H1 (cell line): ENCODE results near the gene PHLPP1. TPM values are rescaled to one million over a fixed set of nuclear protein-coding genes. Genes with fewer than 3 reads are reported as not detected.

Experiments
- CTCF ChIA-PET: fragments of 300-600 bp; sonication (Branson Sonifier 250); formaldehyde crosslinking; loops from one replicate; lab custom pipeline; 2021; ENCODE audit not compliant: partially characterized antibody; lab: Charles Lee
- POLR2A ChIA-PET: fragments of 300-600 bp; sonication (Branson Sonifier 250); formaldehyde crosslinking; loops from one replicate; lab custom pipeline; 2021; ENCODE audit warnings: inconsistent platforms; ENCODE audit not compliant: partially characterized antibody; lab: Charles Lee
- DNase-seq, 2 experiments: peaks; one replicate each; pipeline versions ENCODE4 v3.0.0 to v3.0.0-alpha.2; 2010 to 2022; ENCODE audit warnings: low spot score in 2 of 2, low read depth in 1 of 2, mixed read lengths in 1 of 2
- FAIRE-seq: peaks from 2 replicates; lab custom pipeline; 2011; peaks lifted over from hg19 to GRCh38; lab: Jason Lieb, UNC
- H2AFZ ChIP-seq: 2 replicates; pipeline ENCODE4 v1.8.1; 2012; ENCODE audit warnings: low read length, inconsistent platforms
- H2AK5ac ChIP-seq: 2 replicates; pipeline ENCODE4 v1.6.1; 2013; ENCODE audit warnings: low read depth, low read length
- H2BK120ac ChIP-seq: replicated peaks from 2 replicates; pipeline ENCODE3; 2013; ENCODE audit warnings: low read depth, low read length, inconsistent platforms
- H2BK12ac ChIP-seq: 2 replicates; pipeline ENCODE4 v1.6.1; 2013; ENCODE audit warnings: low read depth, low read length
- H2BK15ac ChIP-seq: 2 replicates; pipeline ENCODE4 v1.6.1; 2013; ENCODE audit warnings: low read length
- H2BK20ac ChIP-seq: 2 replicates; pipeline ENCODE4 v1.6.1; 2013; ENCODE audit warnings: low read length
- H2BK5ac ChIP-seq: 2 replicates; pipeline ENCODE4 v1.6.1; 2013; ENCODE audit warnings: low read depth, low read length
- H3K14ac ChIP-seq: 2 replicates; pipeline ENCODE4 v1.6.1; 2013; ENCODE audit warnings: inconsistent platforms; ENCODE audit not compliant: insufficient read length
- H3K18ac ChIP-seq: 2 replicates; pipeline ENCODE4 v1.6.1; 2013; ENCODE audit warnings: low read length; ENCODE audit errors: extremely low read depth
- H3K23ac ChIP-seq: 2 replicates; pipeline ENCODE4 v1.6.1; 2013; ENCODE audit warnings: inconsistent platforms; ENCODE audit not compliant: insufficient read length
- H3K23me2 ChIP-seq: 2 replicates; pipeline ENCODE4 v1.6.1; 2013; ENCODE audit warnings: low read depth, low read length
- H3K27ac ChIP-seq: 2 replicates; pipeline ENCODE4 v1.6.1; 2011; ENCODE audit warnings: low read depth, low read length, inconsistent platforms
- H3K27me3 ChIP-seq, 4 experiments: replicated peaks in 1 of 4; 1 replicate in 1 of 4; 2 replicates in 3 of 4; pipeline versions ENCODE4 v1.6.1 to v1.8.1; 2011 to 2013; ENCODE audit warnings: low read length in 3 of 4, mild to moderate bottlenecking in 3 of 4, inconsistent platforms in 2 of 4, mixed read lengths in 2 of 4, moderate library complexity in 1 of 4; ENCODE audit not compliant: control insufficient read depth in 3 of 4, insufficient read depth in 3 of 4; ENCODE audit errors: extremely low read depth in 1 of 4
- H3K36me3 ChIP-seq, 4 experiments: 2 replicates each; pipeline versions ENCODE4 v1.6.1 to v1.8.1; 2011 to 2013; ENCODE audit warnings: mild to moderate bottlenecking in 4 of 4, low read length in 3 of 4, moderate library complexity in 2 of 4, control low read depth in 1 of 4, inconsistent platforms in 1 of 4; ENCODE audit not compliant: insufficient read depth in 4 of 4, control insufficient read depth in 2 of 4
- H3K4ac ChIP-seq: replicated peaks from 2 replicates; pipeline ENCODE3; 2013; ENCODE audit warnings: low read length, low read depth, mixed read lengths, inconsistent platforms; ENCODE audit not compliant: insufficient read length
- H3K4me1 ChIP-seq, 4 experiments: replicated peaks in 1 of 4; 1 replicate in 1 of 4; 2 replicates in 3 of 4; pipeline versions ENCODE4 v1.6.1 to v1.8.1; 2011 to 2013; ENCODE audit warnings: low read length in 3 of 4, inconsistent platforms in 2 of 4, mixed read lengths in 1 of 4; ENCODE audit not compliant: insufficient read depth in 4 of 4, control insufficient read depth in 3 of 4
- H3K4me2 ChIP-seq, 2 experiments: 2 replicates each; pipeline versions ENCODE4 v1.6.1 to v1.8.1; 2011 to 2013; ENCODE audit warnings: low read depth in 2 of 2, low read length in 2 of 2, control low read depth in 1 of 2, inconsistent platforms in 1 of 2, mild to moderate bottlenecking in 1 of 2; ENCODE audit not compliant: insufficient read depth in 1 of 2
- H3K4me3 ChIP-seq, 4 experiments: fragments of 200-600, 300-600 bp in 1 of 4; sonication (generic), shearing (Covaris generic), sonication (Bioruptor Twin) in 1 of 4; 2 replicates each; pipeline versions ENCODE4 v1.5.1 to v1.8.1; 2011 to 2016; ENCODE audit warnings: low read length in 4 of 4, low read depth in 3 of 4, control low read depth in 2 of 4, inconsistent platforms in 2 of 4, mild to moderate bottlenecking in 2 of 4, mixed read lengths in 1 of 4, moderate library complexity in 1 of 4; ENCODE audit not compliant: insufficient read depth in 2 of 4; ENCODE audit errors: extremely low read depth in 1 of 4
- H3K56ac ChIP-seq: replicated peaks from 2 replicates; pipeline ENCODE3; 2013; ENCODE audit warnings: low read depth, mild to moderate bottlenecking, mixed read lengths, low read length, inconsistent platforms; ENCODE audit not compliant: insufficient read length
- H3K79me1 ChIP-seq: 2 replicates; pipeline ENCODE4 v1.6.1; 2013; ENCODE audit warnings: low read depth, low read length, control low read depth
- H3K79me2 ChIP-seq, 2 experiments: 2 replicates each; pipeline versions ENCODE4 v1.6.1 to v1.8.1; 2012 to 2013; ENCODE audit warnings: low read length in 2 of 2, mild to moderate bottlenecking in 2 of 2, inconsistent platforms in 1 of 2; ENCODE audit not compliant: insufficient read depth in 2 of 2, control insufficient read depth in 1 of 2
- H3K9ac ChIP-seq, 4 experiments: replicated peaks in 1 of 4; 1 replicate in 1 of 4; 2 replicates in 3 of 4; pipeline versions ENCODE4 v1.6.1 to v1.8.1; 2011 to 2013; ENCODE audit warnings: low read depth in 3 of 4, low read length in 3 of 4, control low read depth in 2 of 4, mild to moderate bottlenecking in 2 of 4, moderate library complexity in 2 of 4, inconsistent platforms in 1 of 4; ENCODE audit errors: extremely low read depth in 1 of 4
- H3K9me3 ChIP-seq, 2 experiments: 2 replicates each; pipeline versions ENCODE4 v1.6.1 to v1.8.1; 2012 to 2013; ENCODE audit warnings: mild to moderate bottlenecking in 2 of 2, moderate library complexity in 2 of 2, control low read depth in 1 of 2, inconsistent platforms in 1 of 2, low read depth in 1 of 2, low read length in 1 of 2, mixed read lengths in 1 of 2; ENCODE audit not compliant: insufficient read depth in 2 of 2
- H4K20me1 ChIP-seq, 2 experiments: replicated peaks in 1 of 2; 2 replicates each; pipeline versions ENCODE3 to v1.8.1; 2011 to 2013; ENCODE audit warnings: inconsistent platforms in 2 of 2, low read length in 2 of 2, mild to moderate bottlenecking in 1 of 2; ENCODE audit not compliant: insufficient read depth in 2 of 2, control insufficient read depth in 1 of 2
- H4K5ac ChIP-seq: 2 replicates; pipeline ENCODE4 v1.6.1; 2013; ENCODE audit warnings: low read length, low read depth, mixed read lengths, inconsistent platforms; ENCODE audit not compliant: insufficient read length
- H4K8ac ChIP-seq: 2 replicates; pipeline ENCODE4 v1.8.0; 2013; ENCODE audit warnings: mild to moderate bottlenecking, moderate library complexity, low read length, inconsistent platforms; ENCODE audit not compliant: insufficient read depth; ENCODE audit errors: extremely low read depth
- H4K91ac ChIP-seq: replicated peaks from 2 replicates; pipeline ENCODE3; 2013; ENCODE audit warnings: low read length, mixed read lengths, inconsistent platforms; ENCODE audit not compliant: insufficient read length
- ASH2L ChIP-seq: fragments of 200-600, 300-600 bp; sonication (generic); IDR thresholded peaks from one replicate; pipeline ENCODE4 v1.7.1; 2017; ENCODE audit warnings: low read length
- BACH1 ChIP-seq: IDR thresholded peaks from 2 replicates; pipeline ENCODE4 v1.6.1; 2012; ENCODE audit warnings: low read length, improper control_type of control experiment
- BRCA1 ChIP-seq: IDR thresholded peaks from 2 replicates; pipeline ENCODE4 v1.6.1; 2012; ENCODE audit warnings: low read depth, low read length, improper control_type of control experiment
- EP300 ChIP-seq, 2 experiments: IDR thresholded peaks; 1 replicate in 1 of 2; 2 replicates in 1 of 2; pipeline ENCODE4 v1.6.1; 2011 to 2012; ENCODE audit warnings: low read depth in 2 of 2, low read length in 2 of 2, mild to moderate bottlenecking in 2 of 2, borderline replicate concordance in 1 of 2, inconsistent platforms in 1 of 2, moderate library complexity in 1 of 2
- EZH2 ChIP-seq: fragments of 200-600 bp; sonication (generic); IDR thresholded peaks from 2 replicates; pipeline ENCODE4 v1.7.1; 2012; ENCODE audit warnings: low read depth, mild to moderate bottlenecking, moderate library complexity, low read length, inconsistent platforms; ENCODE audit not compliant: severe bottlenecking
- HDAC2 ChIP-seq, 2 experiments: fragments of 300-600 bp in 1 of 2; sonication (generic) in 1 of 2; IDR thresholded peaks; 2 replicates each; pipeline ENCODE4 v1.6.1; 2011 to 2012; ENCODE audit warnings: low read depth in 2 of 2, low read length in 2 of 2, mild to moderate bottlenecking in 2 of 2, moderate library complexity in 2 of 2, borderline replicate concordance in 1 of 2, inconsistent platforms in 1 of 2
- NRF1 ChIP-seq: IDR thresholded peaks from 2 replicates; pipeline ENCODE4 v1.6.1; 2011; ENCODE audit warnings: mild to moderate bottlenecking, low read depth, low read length, improper control_type of control experiment
- TAF1 ChIP-seq: IDR thresholded peaks from 2 replicates; pipeline ENCODE4 v1.6.1; 2011; ENCODE audit warnings: mild to moderate bottlenecking, low read depth, low read length
- WGBS, 2 experiments: shearing (Covaris generic) in 1 of 2; methylation state at CpG; one replicate each; pipeline versions ENCODE4 v1.1.6 to v1.1.7; 2013 to 2015; ENCODE audit warnings: low lambda C conversion rate in 2 of 2, mixed read lengths in 2 of 2, inconsistent platforms in 1 of 2, low coverage in 1 of 2, missing lambda C conversion rate in 1 of 2; ENCODE audit not compliant: insufficient replicate concordance in 2 of 2, insufficient coverage in 1 of 2, insufficient read length in 1 of 2; ENCODE audit errors: extremely low coverage in 1 of 2, missing lambda C conversion rate in 1 of 2; 5-methylcytosine and 5-hydroxymethylcytosine counted together
- polyA plus RNA-seq, 7 experiments: library from polyadenylated mRNA; depleted of rRNA in 3 of 7; stranded (reverse) in 5 of 7; unstranded in 2 of 7; fragments of >200 nt in 5 of 7; fragments of 200-250 nt in 2 of 7; gene quantifications; 1 replicate in 5 of 7; 2 replicates in 1 of 7; 4 replicates in 1 of 7; pipeline versions ENCODE4 v1.2.1 to v1.2.3, GENCODE V29; 2011 to 2013; ENCODE audit warnings: missing spikeins in 2 of 7, mixed read lengths in 2 of 7
- total RNA-seq: library from RNA; stranded (reverse); fragmentation: NEBNext Ultra II Directional; extraction: Animal tissue kit (Norgen Biotek cat#: 25700); gene quantifications from 2 replicates; pipeline ENCODE4 v1.2.1, GENCODE V29; 2021

PHLPP1 gene
- total and polyA plus RNA-seq, 2 of the 8 experiments (the other 6 are each of a cell fraction or from before 2014, with no cell fraction given), result 28.0 to 66.3 TPM

- H3K9ac ChIP-seq, result no peak overlapping the region
- 92% methylated on average over 2 of the region's 2 CpGs; no CpG with 5 or more reads in 1 of the 2 experiments for WGBS, 2 experiments
- CTCF ChIA-PET, result interaction anchor here (0.8 kb wide), 1 partner anchor 26 kb away, joined by 3 read pairs; no protein-coding TSS in a partner anchor
Observed at GRCh38 chr18:62898359-62898758, 183.0 kb downstream of the PHLPP1 start.

More at GRCh38 chr18:62898359-62898758, 183.0 kb downstream of the PHLPP1 start:
- H3K23me2 ChIP-seq, result no peaks in the 10 kb centered on the region
- no peak overlapping the region for H2BK120ac ChIP-seq
- no peak overlapping the region for H2AFZ ChIP-seq
- H3K4me1 ChIP-seq, result no peaks in the 10 kb centered on the region; a peak in 3 of 7 replicates
- H4K20me1 ChIP-seq, result peaks cover 0 to 2% of the 10 kb centered on the region in 2 experiments
- no peaks in the 10 kb centered on the region for H3K9me3 ChIP-seq
- no peak overlapping the region for H3K27ac ChIP-seq
- no peaks in the 10 kb centered on the region; the same call in 1 of the 2 replicates for H3K79me1 ChIP-seq
- H2BK12ac ChIP-seq, result no peak overlapping the region
- H2BK5ac ChIP-seq, result no peak overlapping the region
- H4K91ac ChIP-seq, result no peak overlapping the region
- H2BK15ac ChIP-seq, result 0 out of 2 replicates have a peak overlapping the region, but pooled peaks have one; percentile 46
- H3K4ac ChIP-seq, result no peak overlapping the region
- no peak overlapping the region for H2AK5ac ChIP-seq
- FAIRE-seq, result no peak
- no peak overlapping the region for H3K56ac ChIP-seq
- H4K5ac ChIP-seq, result no peak overlapping the region
- no peak overlapping the region for H3K14ac ChIP-seq
- peaks cover 2 to 36% (median 17%) of the 10 kb centered on the region in 4 experiments; a peak in 7 of 8 replicates for H3K36me3 ChIP-seq
- no peaks in the 10 kb centered on the region for H3K79me2 ChIP-seq
- no peak overlapping the region for H3K23ac ChIP-seq
- TF ChIP-seq HDAC2 (IDR thresholded peaks at IDR 0.05; ENCODE audit: borderline replicate concordance in 1 of 2, low read depth in 2 of 2, low read length in 2 of 2) (no peak), TAF1 (no peak), NRF1 (no peak), ASH2L (no peak), BACH1 (no peak), EP300 (IDR thresholded peaks at IDR 0.05; ENCODE audit: borderline replicate concordance in 1 of 2, low read depth in 2 of 2, low read length in 2 of 2) (no peak), BRCA1 (no peak), EZH2 (no peak)
- TF ChIP-seq, all 59 proteins: peak for 0
- DNase-seq, result no peak
- H3K4me2 ChIP-seq, result no peak overlapping the region
- H3K18ac ChIP-seq, result no peak overlapping the region
- H2BK20ac ChIP-seq, result no peak overlapping the region
- no peak overlapping the region for H3K4me3 ChIP-seq
- POLR2A ChIA-PET, result no interaction called here
- no peak overlapping the region for H4K8ac ChIP-seq
- H3K27me3 ChIP-seq, result peaks cover 0 to 2% (median 0%) of the 10 kb centered on the region in 4 experiments; a peak in 1 of 7 replicates
